Right atrium auricular region (tissue), 2 donors: Measurements from ENCODE around the gene MPRIP. TPM values are rescaled to one million over a fixed set of nuclear protein-coding genes. Genes with fewer than 3 reads are reported as not detected.
A peak's percentile ranks its signal among the peaks of the same experiment; 100 is the strongest.

ENCODE experiments used
- DNase-seq: peaks from one replicate; pipeline ENCODE4 v3.0.0-alpha.2; 2019; ENCODE audit warnings: low spot score
- H3K27ac ChIP-seq, 2 donors: fragments of 200-600 bp; sonication (generic); 1 replicate in 1 of 2; 2 replicates in 1 of 2; pipeline ENCODE4 v1.5.1; 2016 to 2019
- H3K27me3 ChIP-seq, 2 donors: fragments of 200-600 bp; sonication (generic); one replicate each; pipeline versions ENCODE4 v1.5.1 to v1.6.0; 2017 to 2019
- H3K36me3 ChIP-seq: fragments of 200-600 bp; sonication (generic); one replicate; pipeline ENCODE4 v1.5.1; 2016
- H3K4me1 ChIP-seq, 2 donors: fragments of 200-600 bp; sonication (generic); one replicate each; pipeline versions ENCODE4 v1.5.1 to v1.6.0; 2017 to 2019
- H3K4me3 ChIP-seq, 2 donors: fragments of 200-600 bp; sonication (generic); 1 replicate in 1 of 2; 2 replicates in 1 of 2; pipeline ENCODE4 v1.5.1; 2017 to 2019; ENCODE audit warnings: mild to moderate bottlenecking in 1 of 2, moderate library complexity in 1 of 2
- H3K9me3 ChIP-seq, 2 donors: fragments of 200-600 bp; sonication (generic); one replicate each; pipeline ENCODE4 v1.5.1; 2019
- CTCF ChIP-seq, 2 donors: fragments of 200-600 bp; sonication (generic); IDR thresholded peaks; one replicate each; pipeline ENCODE4 v1.5.1; 2019; ENCODE audit warnings: antibody characterized with exemption in 2 of 2
- total RNA-seq, 2 donors: library from RNA; depleted of rRNA; stranded (reverse); fragments of >200 nt; gene quantifications; one replicate each; pipeline ENCODE4 v1.1.0, GENCODE V29; 2016

The MPRIP gene
- total RNA-seq, 2 donors from 2014 or later, result 102 to 145 TPM

GRCh38 chr17:17082878-17083277, 40.6 kb downstream of the MPRIP start:
- no peaks in the 10 kb centered on the region for H3K9me3 ChIP-seq
- no peak for TF ChIP-seq CTCF (IDR thresholded peaks at IDR 0.05)
- no peak for DNase-seq
- H3K4me1 ChIP-seq, result peaks cover 0 to 56% of the 10 kb centered on the region in 2 donors
- H3K27me3 ChIP-seq, result no peaks in the 10 kb centered on the region
- no peak overlapping the region for H3K4me3 ChIP-seq
- H3K36me3 ChIP-seq, result peaks cover 28% of the 10 kb centered on the region
- H3K27ac ChIP-seq, result no peak overlapping the region

DNA sequence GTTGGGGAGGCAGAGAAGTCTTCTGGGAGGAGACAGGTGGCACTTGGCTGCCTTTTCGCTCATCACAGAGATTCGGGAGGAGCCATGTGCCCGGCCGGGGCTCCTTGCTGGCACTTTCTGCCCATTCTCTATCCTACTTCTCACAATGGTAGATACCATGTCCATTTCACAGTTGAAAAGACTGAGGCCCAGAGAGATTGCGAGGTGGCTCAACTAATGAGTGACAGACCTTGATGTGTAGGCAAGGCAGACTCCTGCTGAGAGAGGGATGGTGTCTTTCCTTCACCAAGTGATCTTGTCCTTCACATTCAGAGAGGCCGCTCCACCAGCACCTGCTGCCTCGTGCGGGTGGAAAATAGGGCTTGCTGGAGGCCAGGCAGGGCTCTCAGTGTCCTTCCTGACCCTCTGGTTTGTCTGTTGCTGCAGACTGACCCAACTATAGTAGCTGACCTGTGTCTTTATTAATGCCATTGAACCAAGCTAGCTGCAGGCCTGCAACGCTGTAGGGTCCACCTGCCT, 42.1 kb downstream of the MPRIP start:
- Histone ChIP-seq H3K4me1 (peaks cover 0 to 56% of the 10 kb centered on the region in 2 donors), H3K4me3 (no peak overlapping the region), H3K9me3 (no peaks in the 10 kb centered on the region), H3K27ac (no peak overlapping the region), H3K27me3 (no peaks in the 10 kb centered on the region), H3K36me3 (peaks cover 19% of the 10 kb centered on the region)
- no peak for DNase-seq
- TF ChIP-seq CTCF (IDR thresholded peaks at IDR 0.05), result no peak

GRCh38 chr17:17084941-17085340, 42.7 kb downstream of the MPRIP start:
- TF ChIP-seq CTCF (IDR thresholded peaks at IDR 0.05), result no peak
- no peak for DNase-seq
- Histone ChIP-seq H3K27me3 (no peaks in the 10 kb centered on the region), H3K4me1 (peaks cover 0 to 56% of the 10 kb centered on the region in 2 donors), H3K9me3 (no peaks in the 10 kb centered on the region), H3K36me3 (peaks cover 19% of the 10 kb centered on the region), H3K27ac (no peak overlapping the region), H3K4me3 (no peak overlapping the region)

DNA sequence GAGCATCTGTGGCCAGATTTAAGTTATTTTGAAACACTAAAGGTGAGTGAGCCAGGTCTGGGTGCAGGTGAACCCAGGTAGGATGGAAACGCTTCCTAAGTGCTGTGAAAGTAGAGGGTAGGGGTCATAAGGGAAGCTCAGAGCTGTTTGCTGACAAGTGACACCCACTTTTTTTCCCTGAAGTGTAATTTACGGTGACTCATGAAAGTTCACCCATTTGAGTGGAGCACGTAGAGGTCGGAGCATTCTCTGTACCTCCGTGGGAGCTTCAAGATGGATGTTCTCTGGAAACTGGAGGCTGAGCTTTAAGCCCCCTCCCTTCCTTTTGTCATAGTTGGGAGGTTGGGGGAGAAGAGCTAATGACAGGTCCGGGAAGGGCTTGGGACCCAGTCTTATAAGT, 44.3 kb downstream of the MPRIP start:
- Histone ChIP-seq H3K9me3 (no peaks in the 10 kb centered on the region), H3K36me3 (peaks cover 19% of the 10 kb centered on the region), H3K4me1 (peaks cover 0 to 53% of the 10 kb centered on the region in 2 donors), H3K4me3 (no peak overlapping the region), H3K27ac (no peak overlapping the region), H3K27me3 (no peaks in the 10 kb centered on the region)
- no peak for TF ChIP-seq CTCF (IDR thresholded peaks at IDR 0.05)
- no peak for DNase-seq

- TF ChIP-seq CTCF (IDR thresholded peaks at IDR 0.05), result no peak
- no peak for DNase-seq
- Histone ChIP-seq H3K27me3 (no peaks in the 10 kb centered on the region), H3K4me3 (no peak overlapping the region), H3K36me3 (peaks cover 19% of the 10 kb centered on the region), H3K4me1 (peaks cover 0 to 50% of the 10 kb centered on the region in 2 donors), H3K9me3 (no peaks in the 10 kb centered on the region), H3K27ac (peak overlapping the region; percentile 30 to 44)
Observed at GRCh38 chr17:17087424-17088015, 45.3 kb downstream of the MPRIP start.

DNA sequence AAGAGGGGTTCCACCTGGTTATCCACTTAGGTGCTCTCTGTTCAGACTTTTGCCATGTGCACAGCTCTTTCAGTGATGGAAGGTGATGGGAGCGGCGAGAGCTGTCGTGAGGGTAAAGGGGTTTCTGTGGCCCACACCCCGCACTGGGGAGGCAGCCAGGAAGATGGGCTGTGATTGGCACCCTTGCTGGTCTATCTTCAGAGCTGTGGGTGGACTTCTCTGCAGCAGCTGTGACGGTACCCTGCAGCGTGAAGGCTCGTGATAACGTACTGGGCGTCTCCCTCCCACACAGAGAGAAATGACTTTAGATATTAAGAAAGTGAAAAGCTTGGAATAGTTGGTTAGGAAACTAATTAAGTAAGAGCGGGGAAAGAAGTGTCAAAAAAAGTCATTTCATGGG, 45.8 kb downstream of the MPRIP start:
- no peaks in the 10 kb centered on the region for H3K27me3 ChIP-seq
- H3K4me3 ChIP-seq, result no peak overlapping the region
- peak overlapping the region; percentile 25 to 44 for H3K27ac ChIP-seq
- peaks cover 0 to 51% of the 10 kb centered on the region in 2 donors for H3K4me1 ChIP-seq
- TF ChIP-seq CTCF (IDR thresholded peaks at IDR 0.05), result no peak
- H3K36me3 ChIP-seq, result peaks cover 19% of the 10 kb centered on the region
- no peaks in the 10 kb centered on the region for H3K9me3 ChIP-seq
- DNase-seq, result no peak
